Thoracic aorta (tissue), 2 donors: ENCODE measurements around the gene USP15. TPM values are rescaled to one million over a fixed set of nuclear protein-coding genes. Genes with fewer than 3 reads are reported as not detected.
A peak's percentile ranks its signal among the peaks of the same experiment; 100 is the strongest.
"Not testable (repeated sequence)": the region's sequence is repeated elsewhere in the genome, so short reads cannot be mapped to it uniquely, and the experiment has no call there.

ENCODE experiments used
- ATAC-seq: fragments of 150-250 bp; one replicate; pipeline ENCODE4 v1.8.0; 2017; ENCODE audit warnings: low read depth; ENCODE audit not compliant: insufficient number of reproducible peaks, low FRiP score
- DNase-seq: peaks from one replicate; pipeline ENCODE4 v3.0.0-alpha.2; 2020; ENCODE audit warnings: low spot score
- H3K27ac ChIP-seq, 2 donors: fragments of 200-600 bp; sonication (generic); 1 replicate in 1 of 2; 2 replicates in 1 of 2; pipeline ENCODE4 v1.5.1; 2016; ENCODE audit warnings: mild to moderate bottlenecking in 2 of 2, moderate library complexity in 2 of 2
- H3K27me3 ChIP-seq: fragments of 200-600 bp; sonication (generic); replicated peaks from 2 replicates; pipeline ENCODE4 v1.6.0; 2016; ENCODE audit warnings: mild to moderate bottlenecking; ENCODE audit not compliant: insufficient read depth
- H3K36me3 ChIP-seq: fragments of 200-600 bp; sonication (generic); one replicate; pipeline ENCODE4 v1.5.1; 2016
- H3K4me1 ChIP-seq, 2 donors: fragments of 200-600 bp; sonication (generic); 1 replicate in 1 of 2; 2 replicates in 1 of 2; pipeline versions ENCODE4 v1.5.1 to v1.6.0; 2016; ENCODE audit warnings: low read depth in 2 of 2, mild to moderate bottlenecking in 1 of 2; ENCODE audit not compliant: control insufficient read depth in 1 of 2
- H3K4me3 ChIP-seq: fragments of 200-600 bp; sonication (generic); 2 replicates; pipeline ENCODE4 v1.5.1; 2016; ENCODE audit warnings: mild to moderate bottlenecking
- H3K9me3 ChIP-seq: fragments of 200-600 bp; sonication (generic); 2 replicates; pipeline ENCODE4 v1.5.1; 2016
- total RNA-seq, 2 donors: library from RNA; depleted of rRNA; stranded (reverse); fragments of >200 nt; gene quantifications; one replicate each; pipeline versions ENCODE4 v1.1.0 to v1.2.3, GENCODE V29; 2016
- TF ChIP-seq, protein P1 (sequence below): fragments of 200-600 bp; sonication (generic); IDR thresholded peaks from one replicate; pipeline ENCODE4 v1.5.1; 2019; ENCODE audit warnings: antibody characterized with exemption

Gene USP15
- total RNA-seq, 2 donors from 2014 or later = 39.5 to 128 TPM

DNA sequence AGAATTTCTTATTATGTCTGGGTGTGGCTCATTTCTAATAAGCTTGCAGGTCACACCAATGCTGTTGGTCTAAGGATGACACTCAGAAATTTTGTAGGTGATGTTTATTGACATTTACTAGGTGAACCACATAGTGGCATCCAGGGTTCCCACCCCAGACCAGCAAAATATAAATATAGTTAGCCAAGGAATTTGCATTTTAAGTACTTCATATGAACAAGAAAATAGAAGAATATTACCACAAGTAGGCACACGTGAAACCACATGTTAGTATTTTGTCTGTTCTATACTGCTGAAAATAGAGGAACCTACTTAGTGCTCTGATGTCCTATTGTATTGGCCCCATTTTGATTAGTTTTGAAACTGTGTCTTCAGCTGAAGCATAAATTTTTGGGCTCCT lies 71.1 kb downstream of the USP15 start:
- Histone ChIP-seq H3K9me3 (no peaks in the 10 kb centered on the region), H3K4me1 (peaks cover 4 to 32% of the 10 kb centered on the region in 2 donors), H3K27ac (peak overlapping the region in 1 of 2 donors; percentile 15), H3K36me3 (no peaks in the 10 kb centered on the region), H3K27me3 (no peaks in the 10 kb centered on the region), H3K4me3 (no peak overlapping the region)
- no peak for ATAC-seq
- TF ChIP-seq, protein P1, sequence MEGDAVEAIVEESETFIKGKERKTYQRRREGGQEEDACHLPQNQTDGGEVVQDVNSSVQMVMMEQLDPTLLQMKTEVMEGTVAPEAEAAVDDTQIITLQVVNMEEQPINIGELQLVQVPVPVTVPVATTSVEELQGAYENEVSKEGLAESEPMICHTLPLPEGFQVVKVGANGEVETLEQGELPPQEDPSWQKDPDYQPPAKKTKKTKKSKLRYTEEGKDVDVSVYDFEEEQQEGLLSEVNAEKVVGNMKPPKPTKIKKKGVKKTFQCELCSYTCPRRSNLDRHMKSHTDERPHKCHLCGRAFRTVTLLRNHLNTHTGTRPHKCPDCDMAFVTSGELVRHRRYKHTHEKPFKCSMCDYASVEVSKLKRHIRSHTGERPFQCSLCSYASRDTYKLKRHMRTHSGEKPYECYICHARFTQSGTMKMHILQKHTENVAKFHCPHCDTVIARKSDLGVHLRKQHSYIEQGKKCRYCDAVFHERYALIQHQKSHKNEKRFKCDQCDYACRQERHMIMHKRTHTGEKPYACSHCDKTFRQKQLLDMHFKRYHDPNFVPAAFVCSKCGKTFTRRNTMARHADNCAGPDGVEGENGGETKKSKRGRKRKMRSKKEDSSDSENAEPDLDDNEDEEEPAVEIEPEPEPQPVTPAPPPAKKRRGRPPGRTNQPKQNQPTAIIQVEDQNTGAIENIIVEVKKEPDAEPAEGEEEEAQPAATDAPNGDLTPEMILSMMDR = no peak
- no peak for DNase-seq

DNA sequence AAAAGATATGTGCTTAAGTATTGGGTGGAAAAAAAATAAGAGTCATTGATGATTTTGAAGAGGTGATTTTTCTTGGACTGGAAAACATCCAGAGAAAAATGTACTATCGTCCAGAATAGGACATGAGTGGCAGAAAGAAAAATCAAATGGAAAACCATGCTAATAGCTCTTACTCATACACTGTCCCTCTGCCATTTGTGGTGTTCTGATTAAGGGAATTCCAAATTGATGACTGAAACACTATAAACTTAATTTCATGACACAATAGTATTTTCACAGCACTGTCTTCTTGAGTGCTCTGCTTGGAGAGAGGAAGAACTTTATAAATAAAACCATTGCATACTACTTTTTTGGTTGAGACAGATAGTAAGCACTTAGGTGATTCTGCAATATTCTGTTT lies 72.4 kb downstream of the USP15 start:
- TF ChIP-seq, protein P1 = no peak
- peak; percentile 67 for ATAC-seq

GRCh38 chr12:62335057-62335456 lies 74.9 kb downstream of the USP15 start:
- ATAC-seq (no peak), DNase-seq (no peak)
- TF ChIP-seq, protein P1 = no peak
- Histone ChIP-seq H3K9me3 (no peaks in the 10 kb centered on the region), H3K4me1 (peaks cover 4 to 32% of the 10 kb centered on the region in 2 donors), H3K27ac (peak overlapping the region in 1 of 2 donors; percentile 52), H3K27me3 (no peaks in the 10 kb centered on the region), H3K4me3 (no peak overlapping the region), H3K36me3 (no peaks in the 10 kb centered on the region)

More for the DNA sequence above, 72.4 kb downstream of the USP15 start:
- Histone ChIP-seq H3K27ac (peak overlapping the region in 1 of 2 donors; percentile 45), H3K4me3 (no peak overlapping the region), H3K36me3 (no peaks in the 10 kb centered on the region), H3K27me3 (no peaks in the 10 kb centered on the region), H3K9me3 (no peaks in the 10 kb centered on the region), H3K4me1 (peaks cover 4 to 32% of the 10 kb centered on the region in 2 donors)
- no peak for DNase-seq

DNA sequence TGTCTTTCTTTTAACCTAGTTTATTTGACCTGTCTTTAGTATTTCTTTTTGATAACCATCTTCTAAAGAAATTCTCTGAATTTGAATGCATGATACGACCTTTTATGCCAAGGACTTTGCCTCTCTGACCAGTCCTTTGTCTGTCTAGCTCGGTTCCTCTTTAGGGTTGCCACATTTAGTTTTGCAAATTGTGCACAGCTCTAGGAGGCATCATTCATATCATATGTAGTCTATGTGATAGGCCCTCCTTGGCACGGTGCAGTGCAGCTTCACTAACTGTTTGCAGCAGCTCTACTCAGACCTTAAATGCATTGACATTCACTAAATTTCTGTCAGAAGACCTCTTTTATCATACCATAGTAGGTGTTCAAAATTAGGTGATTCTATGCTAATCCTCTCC lies 75.6 kb downstream of the USP15 start:
- Histone ChIP-seq H3K27me3 (no peaks in the 10 kb centered on the region), H3K36me3 (no peaks in the 10 kb centered on the region), H3K9me3 (no peaks in the 10 kb centered on the region), H3K4me1 (peaks cover 4 to 32% of the 10 kb centered on the region in 2 donors), H3K4me3 (no peak overlapping the region), H3K27ac (no peak overlapping the region)
- DNase-seq = no peak
- TF ChIP-seq, protein P1 = no peak
- no peak for ATAC-seq

DNA sequence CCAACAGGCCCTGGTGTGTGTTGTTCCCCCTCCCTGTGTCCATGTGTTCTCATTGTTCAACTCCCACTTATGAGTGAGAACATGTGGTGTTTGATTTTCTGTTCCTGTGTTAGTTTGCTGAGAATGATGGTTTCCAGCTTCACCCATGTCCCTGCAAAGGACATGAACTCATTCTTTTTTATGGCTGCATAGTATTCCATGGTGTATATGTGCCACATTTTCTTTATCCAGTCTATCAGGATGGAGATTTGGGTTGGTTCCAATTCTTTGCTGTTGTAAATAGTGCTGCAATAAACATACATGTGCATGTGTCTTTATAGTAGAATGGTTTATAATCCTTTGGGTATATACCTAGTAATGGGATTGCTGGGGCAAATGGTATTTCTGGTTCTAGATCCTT lies 77.4 kb downstream of the USP15 start:
- H3K36me3 ChIP-seq, H3K9me3 ChIP-seq, ATAC-seq, H3K27me3 ChIP-seq, H3K27ac ChIP-seq, DNase-seq, H3K4me3 ChIP-seq: not testable (repeated sequence)
- peaks cover 4 to 27% of the 10 kb centered on the region in 2 donors for H3K4me1 ChIP-seq

- not testable (repeated sequence) for H3K27me3 ChIP-seq, H3K4me1 ChIP-seq, ATAC-seq, H3K4me3 ChIP-seq, H3K9me3 ChIP-seq, H3K27ac ChIP-seq, DNase-seq
- peaks cover 13% of the 10 kb centered on the region for H3K36me3 ChIP-seq
These were observed 82.6 kb downstream of the USP15 start for GRCh38 chr12:62342614-62343303.

DNA sequence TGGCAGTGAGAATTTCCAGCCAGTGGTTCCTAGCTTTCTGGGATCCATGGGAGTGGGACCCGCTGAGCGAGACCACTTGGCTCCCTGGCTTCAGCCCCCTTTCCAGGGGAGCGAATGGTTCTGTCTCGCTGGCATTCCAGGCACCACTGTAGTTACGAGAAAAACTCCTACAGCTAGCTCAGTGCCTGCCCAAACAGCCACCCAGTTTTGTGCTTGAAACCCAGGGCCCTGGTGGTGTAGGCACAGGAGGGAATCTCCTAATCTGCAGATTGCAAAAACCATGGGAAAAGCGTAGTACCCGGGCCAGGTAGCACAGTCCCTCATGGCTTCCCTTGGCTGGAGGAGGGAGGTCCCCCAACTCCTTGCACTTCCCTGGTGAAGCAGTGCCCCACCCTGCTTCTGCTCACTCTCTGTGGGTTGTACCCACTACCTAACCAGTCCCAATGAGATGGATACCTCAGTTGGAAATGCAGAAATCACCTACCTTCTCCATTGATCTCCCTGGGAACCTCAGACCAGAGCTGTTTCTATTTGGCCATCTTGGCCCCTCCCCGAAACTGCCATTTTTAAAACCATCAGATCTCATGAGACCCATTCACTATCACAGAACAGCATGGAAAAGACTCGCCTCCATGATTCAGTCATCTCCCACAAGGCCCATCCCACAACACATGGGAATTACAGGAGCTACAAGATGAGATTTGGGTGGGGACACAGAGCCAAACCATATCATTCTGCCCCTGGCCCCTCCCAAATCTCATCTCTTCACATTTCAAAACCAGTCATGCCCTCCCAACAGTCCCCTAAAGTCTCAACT lies 83.3 kb downstream of the USP15 start:
- H3K36me3 ChIP-seq = peaks cover 13% of the 10 kb centered on the region
- H3K4me3 ChIP-seq, H3K4me1 ChIP-seq, H3K27me3 ChIP-seq, H3K9me3 ChIP-seq, DNase-seq, H3K27ac ChIP-seq, ATAC-seq: not testable (repeated sequence)

DNA sequence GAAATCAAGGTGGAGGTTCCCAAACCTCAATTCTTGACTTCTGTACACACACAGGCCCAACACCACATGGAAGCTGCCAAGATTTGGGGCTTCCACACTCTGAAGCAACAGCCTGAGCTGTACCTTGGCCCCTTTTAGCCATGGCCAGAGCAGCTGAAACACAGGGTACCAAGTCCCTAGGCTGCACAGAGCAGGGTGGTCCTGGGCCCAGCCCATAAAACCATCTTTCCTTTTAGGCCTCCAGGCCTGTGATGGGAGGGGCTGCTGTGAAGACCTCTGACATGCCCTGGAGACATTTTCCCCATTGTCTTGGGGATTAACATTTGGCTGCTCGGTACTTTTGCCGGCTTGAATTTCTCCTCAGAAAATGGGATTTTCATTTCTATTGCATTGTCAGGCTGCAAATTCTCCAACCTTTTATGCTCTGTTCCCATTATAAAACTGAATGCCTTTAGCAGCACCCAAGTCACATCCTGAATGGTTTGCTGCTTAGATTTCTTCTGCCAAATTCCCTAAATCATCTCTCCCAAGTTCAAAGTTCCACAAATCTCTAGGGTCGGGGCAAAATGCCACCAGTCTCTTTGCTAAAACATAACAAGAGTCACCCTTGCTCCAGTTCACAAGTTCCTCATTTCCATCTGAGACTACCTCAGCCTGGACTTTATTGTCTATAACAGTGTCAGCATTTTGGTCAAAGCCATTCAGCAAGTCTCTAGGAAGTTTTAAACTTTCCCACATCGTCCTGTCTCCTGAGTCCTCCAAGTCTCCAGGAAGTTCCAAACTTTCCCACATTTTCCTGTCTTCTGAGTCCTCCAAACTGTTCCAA lies 84.7 kb downstream of the USP15 start:
- ATAC-seq, H3K9me3 ChIP-seq, H3K4me3 ChIP-seq, H3K27ac ChIP-seq, H3K4me1 ChIP-seq, H3K27me3 ChIP-seq, DNase-seq: not testable (repeated sequence)
- H3K36me3 ChIP-seq = peaks cover 13% of the 10 kb centered on the region
